NCI-H2081 treated with DMSO at 0.1 percent for 48 hours (cell line): ENCODE results near the gene ATP8A1.
"Not testable (repeated sequence)": the region's sequence is repeated elsewhere in the genome, so short reads cannot be mapped to it uniquely, and the experiment has no call there.

Experiments
- DNase-seq: peaks from one replicate; lab custom pipeline; 2025; lab: John Stamatoyannopoulos, UW

ATP8A1 gene

GRCh38 chr4:42410446-42410845 is 246.5 kb downstream of the ATP8A1 start:
- DNase-seq: no peak

DNA sequence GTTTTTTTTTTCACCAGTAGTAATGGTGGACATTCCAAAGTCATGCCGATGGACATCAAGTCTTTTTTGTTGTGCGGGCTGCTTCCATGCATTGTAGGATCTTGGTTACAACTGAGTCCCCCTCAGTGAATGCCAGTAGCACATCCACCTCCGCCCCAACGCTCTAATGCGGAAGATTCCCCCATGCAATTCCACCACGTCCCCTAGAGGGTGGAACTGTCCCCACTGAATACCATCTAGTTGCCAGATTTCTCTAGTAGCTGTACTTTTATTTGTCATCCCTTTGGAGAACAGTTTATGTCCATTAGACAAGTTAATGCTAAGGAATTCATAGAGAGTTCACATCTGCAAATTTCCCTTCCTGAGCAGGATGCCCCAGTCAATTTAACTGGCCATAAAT is 252.9 kb downstream of the ATP8A1 start:
- DNase-seq: no peak

GRCh38 chr4:42401171-42401570 is 255.7 kb downstream of the ATP8A1 start:
- no peak for DNase-seq

DNA sequence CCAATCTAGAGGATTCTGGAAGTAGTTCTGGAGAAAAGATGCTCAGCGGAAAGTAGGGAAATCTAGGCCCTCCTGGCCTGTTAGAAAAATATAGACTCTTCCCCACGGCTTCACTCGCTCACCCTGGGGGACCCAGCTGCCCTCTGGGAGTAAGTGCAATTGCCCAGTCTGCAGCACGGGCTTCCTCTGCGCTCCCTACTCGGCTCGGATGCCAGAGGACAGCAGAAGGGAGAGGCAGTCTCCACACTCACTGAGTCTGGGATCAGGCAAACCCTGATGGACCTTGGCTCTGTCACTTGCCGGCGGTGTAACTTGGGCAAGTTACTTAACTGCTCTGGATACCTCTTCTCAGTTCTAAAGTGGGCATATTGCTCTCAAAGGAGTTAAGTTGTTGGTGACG is 257.5 kb downstream of the ATP8A1 start:
- DNase-seq: no peak

DNA sequence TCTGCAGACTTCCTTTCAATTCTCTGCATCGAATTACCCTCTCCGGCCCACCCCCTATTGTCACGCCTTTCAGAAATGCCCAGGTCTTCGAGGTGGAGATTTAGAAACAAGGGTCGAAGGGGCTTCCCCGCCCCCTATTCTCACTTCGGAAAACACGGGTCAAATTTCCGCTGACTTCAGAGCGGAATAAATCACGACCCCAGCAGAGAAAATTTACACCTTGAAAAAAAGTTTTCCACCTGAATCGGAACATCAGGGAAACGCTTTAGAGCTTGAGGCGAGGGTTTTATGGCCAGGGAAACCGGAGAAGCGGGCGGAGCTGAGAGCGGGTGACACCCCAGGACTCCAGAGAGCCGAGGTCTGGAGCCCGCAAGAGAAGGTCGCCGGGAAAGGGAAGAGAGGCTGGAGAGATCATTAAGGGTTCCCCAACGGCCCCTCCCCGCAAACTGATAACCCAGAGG is 258.0 kb downstream of the ATP8A1 start:
- DNase-seq: no peak

GRCh38 chr4:42398171-42398870 is 258.6 kb downstream of the ATP8A1 start:
- no peak for DNase-seq

DNA sequence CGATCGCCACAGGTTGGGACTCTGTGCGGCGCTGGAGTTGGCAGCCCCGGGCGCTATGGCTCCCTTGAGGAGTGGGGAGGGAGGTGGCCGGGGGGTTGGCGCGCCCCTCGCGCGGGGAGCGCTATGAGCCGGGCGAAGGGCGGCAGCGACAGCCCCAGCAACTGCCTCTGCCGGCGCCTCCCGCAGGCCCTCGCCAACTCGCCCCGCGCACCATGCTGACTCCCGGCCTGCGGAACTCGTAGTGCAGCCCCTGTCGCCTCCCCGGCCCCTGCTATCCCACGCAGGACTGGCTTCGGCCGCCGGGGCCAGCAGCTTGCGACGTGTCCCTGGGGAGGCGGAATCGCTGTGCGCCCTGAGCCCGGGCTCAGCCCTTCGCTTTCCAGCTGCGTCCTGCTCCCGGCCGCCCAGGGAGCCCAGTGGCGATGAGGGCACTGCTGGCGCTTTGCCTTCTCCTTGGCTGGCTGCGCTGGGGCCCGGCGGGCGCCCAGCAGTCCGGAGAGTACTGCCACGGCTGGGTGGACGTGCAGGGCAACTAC is 259.2 kb downstream of the ATP8A1 start:
- DNase-seq: no peak

DNA sequence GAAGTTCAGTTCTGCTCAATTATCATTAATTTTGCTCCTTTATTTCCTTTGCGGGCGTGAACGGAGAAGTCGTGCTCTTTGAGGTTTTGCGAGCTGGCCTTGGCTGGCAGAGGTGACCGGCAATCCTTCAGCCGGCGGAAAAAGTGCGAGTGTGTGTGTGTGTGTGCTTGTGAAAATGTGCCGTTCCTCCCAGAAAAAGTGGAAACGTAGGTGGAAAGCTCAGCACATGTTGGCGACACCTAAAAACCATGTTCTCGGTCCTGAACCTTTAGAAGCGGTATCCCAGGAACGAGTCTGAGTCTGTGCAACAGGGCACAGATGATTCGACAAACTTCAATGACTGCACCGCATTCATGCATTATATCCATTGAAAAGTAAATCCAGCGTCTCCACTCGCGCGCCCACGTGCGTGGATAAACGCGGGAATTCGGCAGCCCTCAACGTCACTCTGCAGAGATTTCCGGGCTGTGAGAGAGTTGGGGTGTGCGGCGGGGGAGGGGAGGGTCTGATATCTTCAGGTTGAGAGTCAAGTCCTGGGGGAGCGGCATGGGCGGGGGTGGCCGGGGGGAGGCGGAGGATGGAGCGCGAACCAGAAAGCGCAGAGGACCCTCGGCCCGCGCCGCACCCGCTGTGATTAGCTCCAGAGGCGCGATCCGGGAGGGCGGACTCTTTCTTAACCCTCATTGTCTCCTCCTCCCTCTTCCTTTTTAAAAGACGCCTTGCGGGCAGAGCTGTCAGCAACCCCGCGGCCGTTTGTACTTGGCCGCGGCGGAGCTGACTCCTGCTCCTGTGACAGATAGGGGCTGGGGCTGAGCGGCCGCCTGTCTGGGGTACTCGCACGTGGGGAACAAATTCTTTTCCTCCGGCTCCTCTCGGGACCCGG is 259.9 kb downstream of the ATP8A1 start, which contains the start of gene SHISA3:
SHISA3 (plus strand) TSS at position 737 of the 883 bp plus-strand sequence. CDS start 569 bp downstream, outside the sequence.
- no peak for DNase-seq

GRCh38 chr4:42396361-42396751 is 260.5 kb downstream of the ATP8A1 start:
- no peak for DNase-seq

DNA sequence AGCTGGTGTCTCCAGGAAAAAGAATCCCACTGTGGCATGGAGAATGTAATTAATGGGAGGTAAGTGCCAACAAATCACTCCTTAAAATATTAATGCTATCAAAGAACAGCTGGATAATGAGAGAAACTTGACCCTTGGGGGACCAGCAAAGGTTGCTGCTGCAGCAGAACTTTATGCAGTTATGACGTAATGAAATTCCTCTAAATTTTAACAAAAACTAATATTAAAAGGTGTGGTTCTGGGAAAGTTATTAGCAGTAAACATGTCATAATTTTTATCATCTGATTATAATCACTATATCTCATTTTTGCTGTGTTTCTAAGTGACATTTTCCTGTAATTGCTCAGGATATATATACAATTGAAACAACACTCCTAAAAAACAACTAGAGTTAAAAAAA is 261.3 kb downstream of the ATP8A1 start:
- DNase-seq: no peak

- DNase-seq: no peak
Observed at GRCh38 chr4:42392436-42392835, 264.5 kb downstream of the ATP8A1 start.

- DNase-seq: no peak
Observed at GRCh38 chr4:42391981-42392380, 264.9 kb downstream of the ATP8A1 start.

DNA sequence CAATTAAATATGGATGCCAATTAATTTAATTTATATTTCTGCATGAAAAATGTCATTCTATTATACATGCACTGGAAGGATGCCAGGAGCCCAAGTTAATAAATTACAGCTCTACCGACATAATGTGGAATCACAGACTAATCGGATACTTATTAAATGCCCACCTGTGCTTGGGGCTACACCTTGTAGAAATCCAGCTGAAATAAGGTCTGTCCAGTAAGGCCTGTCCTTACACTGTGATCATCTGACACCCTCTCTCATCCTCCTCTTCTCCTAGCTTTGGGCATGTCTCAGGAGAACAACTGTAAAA is 265.6 kb downstream of the ATP8A1 start:
- no peak for DNase-seq

DNA sequence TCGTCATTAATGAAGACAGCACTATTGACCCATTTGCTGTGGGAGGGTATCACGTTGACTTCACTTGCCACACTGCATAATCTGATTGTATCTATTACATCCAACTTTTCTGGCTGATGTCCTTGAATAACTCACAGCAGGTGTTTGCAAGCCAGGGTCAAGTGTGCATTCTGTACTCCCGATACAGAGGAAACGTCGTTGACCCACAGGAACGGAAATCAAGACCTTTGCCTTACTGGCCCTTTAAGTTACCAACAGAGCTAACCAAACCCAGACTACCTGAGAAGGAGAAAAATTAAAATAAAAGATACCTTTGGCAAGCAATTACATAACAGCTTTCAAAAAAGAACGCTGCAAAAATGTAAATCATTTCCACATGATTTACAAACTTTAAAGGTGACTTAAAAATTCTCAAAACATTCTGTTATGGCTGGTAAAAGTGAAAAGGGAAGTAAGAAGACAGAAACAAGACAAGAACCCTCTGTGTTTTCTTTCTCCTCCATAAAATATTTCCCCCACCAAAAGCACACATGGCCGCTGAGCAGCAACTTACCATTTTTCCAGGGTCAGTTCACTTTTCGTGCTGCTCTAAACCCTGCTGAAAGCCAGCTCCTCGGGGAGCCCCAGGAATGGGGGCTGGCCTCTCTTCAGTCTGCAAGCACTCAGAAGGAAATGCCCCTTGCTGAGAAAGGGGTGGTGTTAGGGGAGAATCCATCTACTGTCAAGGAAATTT is 266.1 kb downstream of the ATP8A1 start:
- DNase-seq: no peak

DNA sequence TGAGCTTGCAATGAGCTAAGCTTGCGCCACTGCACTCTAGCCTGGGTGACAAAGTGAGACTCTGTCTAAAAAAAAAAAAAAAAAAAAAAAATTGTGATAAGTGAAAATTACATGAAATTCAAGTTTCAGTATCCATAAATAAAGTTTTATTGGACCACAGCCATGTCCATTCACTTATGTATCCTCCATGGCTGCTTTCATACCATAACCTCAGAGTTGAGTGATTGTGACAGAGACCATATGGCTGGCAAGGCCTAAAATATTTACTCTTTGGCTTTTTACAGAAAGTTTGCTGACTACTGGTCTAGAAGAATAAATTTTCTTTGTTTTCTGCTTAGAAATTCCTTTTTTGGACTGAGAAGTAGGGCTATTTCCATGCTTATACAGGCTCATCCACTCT is 271.4 kb downstream of the ATP8A1 start:
- DNase-seq: no peak

GRCh38 chr4:42381666-42382065 is 275.2 kb downstream of the ATP8A1 start:
- no peak for DNase-seq

DNA sequence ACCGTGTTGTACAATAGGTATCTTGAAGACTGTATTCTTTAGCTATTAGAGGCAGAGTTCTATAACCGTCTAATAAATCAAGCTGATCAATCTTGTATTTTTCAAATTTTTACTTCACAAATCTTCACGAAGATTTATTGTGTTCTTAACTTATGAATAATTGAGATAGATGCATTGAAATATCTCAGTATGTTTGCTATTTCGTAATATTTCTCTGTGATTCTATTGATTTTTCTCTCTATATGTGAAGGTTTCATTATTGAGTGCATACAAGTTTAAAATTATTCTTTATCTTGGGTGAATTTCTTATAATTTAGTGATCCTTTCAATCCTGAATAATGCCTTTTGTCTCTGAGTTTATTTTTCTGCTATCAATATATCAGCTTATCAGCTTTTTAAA is 279.4 kb downstream of the ATP8A1 start:
- no peak for DNase-seq

GRCh38 chr4:42372303-42372702 is 284.6 kb downstream of the ATP8A1 start:
- DNase-seq: not testable (repeated sequence)

DNA sequence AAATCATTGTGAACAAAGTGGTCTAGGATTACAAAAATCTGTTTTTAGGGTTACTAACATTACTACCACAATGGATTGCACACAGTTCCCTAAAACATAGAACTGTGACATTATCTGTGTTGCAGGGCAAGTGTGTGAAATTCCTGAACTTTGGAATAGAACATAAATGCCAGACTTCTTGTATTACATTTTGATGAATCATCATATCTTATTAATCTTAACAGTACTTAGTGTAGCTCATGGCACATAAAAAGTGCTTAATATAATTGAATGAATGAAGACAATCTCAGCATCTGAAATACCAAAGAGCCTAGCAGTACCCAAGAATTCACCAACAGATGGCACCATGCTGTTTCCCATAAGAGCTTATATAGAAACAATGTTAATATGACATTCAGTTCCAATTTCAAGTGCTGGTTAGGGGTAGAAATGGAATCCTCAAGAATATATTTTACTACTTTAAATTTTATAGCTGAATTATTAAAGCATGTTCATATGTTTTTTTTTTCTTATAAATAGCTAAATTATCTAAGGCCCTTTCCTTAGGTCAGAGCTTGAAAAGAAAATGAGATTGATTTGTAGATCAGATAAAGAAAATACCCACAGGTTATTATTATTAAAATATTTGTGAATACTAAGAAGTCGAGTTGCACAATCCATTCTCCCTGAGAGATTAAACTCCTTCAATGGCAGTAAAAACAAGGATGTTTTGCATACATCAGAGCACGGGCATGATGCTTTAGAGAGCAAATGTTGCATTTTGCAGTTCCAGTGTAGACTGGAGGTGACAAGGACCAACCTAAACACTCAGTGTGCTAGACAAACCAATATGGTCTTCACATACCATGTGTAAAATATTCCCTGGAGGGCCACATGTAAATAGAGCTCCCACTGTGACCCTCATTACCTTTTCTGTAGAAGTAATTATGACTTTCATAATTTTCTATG is 285.3 kb downstream of the ATP8A1 start:
- DNase-seq: no peak

DNA sequence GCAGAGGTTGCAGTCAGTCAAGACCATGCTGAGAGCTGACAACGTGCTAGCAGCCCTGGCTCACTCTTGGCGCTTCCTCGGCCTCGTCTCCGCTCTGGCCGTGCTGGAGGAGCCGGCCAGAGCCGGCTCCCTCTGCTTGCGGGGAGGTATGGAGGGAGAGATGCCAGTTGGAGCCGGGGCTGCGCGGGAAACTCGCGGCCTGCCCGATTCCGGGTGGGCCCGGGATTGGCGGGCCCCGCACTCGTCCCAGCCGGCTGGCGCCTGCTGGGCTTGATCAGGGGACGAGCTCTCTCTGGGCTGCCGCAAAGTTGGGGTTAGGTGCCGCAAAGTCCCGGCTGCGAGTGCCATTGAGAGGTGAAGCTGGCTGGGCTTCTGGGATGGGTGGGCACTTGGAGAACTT is 287.4 kb downstream of the ATP8A1 start:
- no peak for DNase-seq

DNA sequence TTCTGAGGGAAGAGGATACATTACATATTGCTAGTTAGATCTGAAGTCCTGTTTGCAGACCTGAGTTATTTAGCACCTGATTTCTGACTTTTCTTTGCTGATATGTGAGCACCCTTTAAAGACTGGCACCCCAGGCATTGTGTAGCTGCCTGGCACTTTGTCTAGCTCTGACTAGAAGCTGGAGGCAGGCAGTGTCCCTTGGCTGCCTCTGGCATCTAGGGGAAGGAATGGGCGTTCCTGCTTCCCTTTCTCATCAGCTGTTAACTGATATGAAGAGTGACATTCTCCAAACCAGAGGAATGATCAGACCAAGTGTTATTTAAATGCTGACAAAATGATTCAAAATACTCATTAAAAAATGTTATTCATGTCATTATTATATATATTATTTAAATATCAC is 289.9 kb downstream of the ATP8A1 start:
- no peak for DNase-seq
